Fibroblast of lung (primary cell): ENCODE measurements around the gene PSMC3.

ENCODE experiments used
- CTCF ChIP-seq, 2 donors: IDR thresholded peaks in 1 of 2; conservative IDR thresholded peaks in 1 of 2; 1 replicate in 1 of 2; 2 replicates in 1 of 2; pipeline ENCODE4 v1.5.1; 2011 to 2012; ENCODE audit warnings: low read length in 2 of 2, control low read depth in 1 of 2, inconsistent platforms in 1 of 2, low read depth in 1 of 2, mild to moderate bottlenecking in 1 of 2
- EZH2 ChIP-seq: IDR thresholded peaks from 2 replicates; pipeline ENCODE4 v1.5.1; 2012; ENCODE audit warnings: low read length, control low read depth, mild to moderate bottlenecking; ENCODE audit errors: missing control alignments

DNA sequence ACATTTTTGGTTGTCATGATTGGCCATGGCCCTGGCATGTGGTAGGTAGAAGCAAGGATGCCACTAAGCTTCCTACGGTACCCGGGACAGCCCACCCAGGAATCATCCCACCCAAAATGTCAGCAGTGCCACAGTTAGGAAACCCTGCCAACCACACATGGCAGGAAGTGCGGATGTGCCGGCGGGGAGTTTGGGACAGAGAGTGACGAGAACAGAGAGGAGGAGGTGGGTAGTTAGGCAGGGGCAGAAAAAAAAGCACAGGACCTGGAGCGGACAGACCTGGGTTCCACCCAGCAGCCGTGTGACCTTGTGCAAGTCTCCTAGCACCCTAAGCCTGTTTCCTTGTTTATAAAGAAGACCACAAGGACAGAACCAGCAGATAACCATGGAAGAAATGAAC lies 51.2 kb downstream of the PSMC3 start:
- TF ChIP-seq CTCF (conservative IDR thresholded peaks at IDR 0.05 in 1 of 2, IDR thresholded peaks at IDR 0.05 in 1 of 2; ENCODE audit: low read depth in 1 of 2, low read length in 2 of 2): no peak
- no peak for TF ChIP-seq EZH2
